Measurements from ENCODE around the gene FAM107B. TPM values are rescaled to one million over a fixed set of nuclear protein-coding genes. Genes with fewer than 3 reads are reported as not detected.

Gene FAM107B
- total RNA-seq, 4 donors from 2014 or later = 31.5 to 59.0 (median 39.3) TPM

DNA sequence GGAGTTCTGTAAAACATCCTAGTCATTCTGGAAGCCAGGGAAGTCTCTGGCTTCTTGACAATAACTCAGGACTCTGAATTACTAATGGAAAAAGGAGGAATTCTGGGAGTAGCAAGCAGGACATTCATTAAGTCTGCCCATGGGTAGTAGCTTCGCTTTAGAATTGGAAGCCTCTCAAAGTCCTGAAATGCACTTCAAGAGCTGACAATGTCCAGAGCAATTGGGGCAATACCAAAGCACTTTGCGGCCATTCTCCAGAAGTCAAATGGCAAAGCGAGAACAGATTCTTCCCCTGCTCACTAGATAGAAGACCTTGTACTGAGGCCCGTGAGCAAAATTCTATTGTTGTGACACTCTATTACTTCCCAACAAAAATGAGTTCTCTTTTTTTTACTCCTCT, 293.7 kb downstream of the FAM107B start:
- TF ChIP-seq, protein P1, sequence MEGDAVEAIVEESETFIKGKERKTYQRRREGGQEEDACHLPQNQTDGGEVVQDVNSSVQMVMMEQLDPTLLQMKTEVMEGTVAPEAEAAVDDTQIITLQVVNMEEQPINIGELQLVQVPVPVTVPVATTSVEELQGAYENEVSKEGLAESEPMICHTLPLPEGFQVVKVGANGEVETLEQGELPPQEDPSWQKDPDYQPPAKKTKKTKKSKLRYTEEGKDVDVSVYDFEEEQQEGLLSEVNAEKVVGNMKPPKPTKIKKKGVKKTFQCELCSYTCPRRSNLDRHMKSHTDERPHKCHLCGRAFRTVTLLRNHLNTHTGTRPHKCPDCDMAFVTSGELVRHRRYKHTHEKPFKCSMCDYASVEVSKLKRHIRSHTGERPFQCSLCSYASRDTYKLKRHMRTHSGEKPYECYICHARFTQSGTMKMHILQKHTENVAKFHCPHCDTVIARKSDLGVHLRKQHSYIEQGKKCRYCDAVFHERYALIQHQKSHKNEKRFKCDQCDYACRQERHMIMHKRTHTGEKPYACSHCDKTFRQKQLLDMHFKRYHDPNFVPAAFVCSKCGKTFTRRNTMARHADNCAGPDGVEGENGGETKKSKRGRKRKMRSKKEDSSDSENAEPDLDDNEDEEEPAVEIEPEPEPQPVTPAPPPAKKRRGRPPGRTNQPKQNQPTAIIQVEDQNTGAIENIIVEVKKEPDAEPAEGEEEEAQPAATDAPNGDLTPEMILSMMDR (IDR thresholded peaks at IDR 0.05; ENCODE audit: low read depth) = no peak

DNA sequence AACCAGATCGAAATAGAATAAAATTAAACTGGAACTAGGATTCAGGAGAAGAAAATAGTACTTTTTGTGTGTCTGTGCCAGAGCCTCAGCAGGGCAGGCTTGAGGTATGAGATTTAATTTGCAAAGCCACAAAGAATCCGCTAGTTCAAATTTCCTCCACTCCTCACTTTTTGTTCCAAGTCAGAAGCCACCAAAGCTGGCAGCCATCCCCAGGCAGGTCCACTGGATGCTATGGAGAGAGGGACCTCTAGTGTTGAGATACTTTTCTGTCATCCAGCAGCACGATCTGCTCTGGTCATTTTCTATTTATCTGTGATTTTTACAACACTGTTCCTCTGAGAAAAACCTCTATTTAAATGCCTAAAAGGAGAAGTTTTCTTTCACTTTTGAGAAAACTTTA, 296.1 kb downstream of the FAM107B start:
- TF ChIP-seq, protein P1 (IDR thresholded peaks at IDR 0.05; ENCODE audit: low read depth) = no peak

DNA sequence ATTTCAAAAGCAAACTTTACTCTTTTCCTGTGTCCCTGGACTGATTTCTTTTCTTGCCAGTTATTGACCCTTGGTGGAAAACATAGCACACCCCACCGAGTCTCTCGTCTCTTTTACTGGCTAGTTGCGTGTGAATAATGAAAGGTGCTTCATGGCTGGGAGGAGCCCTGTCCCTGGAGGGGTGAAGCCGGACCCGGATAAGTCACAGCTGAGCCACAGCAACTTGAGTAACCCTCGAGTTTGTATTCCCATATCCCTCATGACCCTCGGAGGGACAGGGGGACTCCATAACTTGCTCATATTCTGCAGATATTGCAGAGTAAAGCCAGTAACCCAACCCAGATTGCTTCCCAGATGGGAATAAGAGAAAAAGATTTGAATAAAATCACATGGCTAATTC, 296.5 kb downstream of the FAM107B start:
- TF ChIP-seq, protein P1 (IDR thresholded peaks at IDR 0.05; ENCODE audit: low read depth) = no peak

DNA sequence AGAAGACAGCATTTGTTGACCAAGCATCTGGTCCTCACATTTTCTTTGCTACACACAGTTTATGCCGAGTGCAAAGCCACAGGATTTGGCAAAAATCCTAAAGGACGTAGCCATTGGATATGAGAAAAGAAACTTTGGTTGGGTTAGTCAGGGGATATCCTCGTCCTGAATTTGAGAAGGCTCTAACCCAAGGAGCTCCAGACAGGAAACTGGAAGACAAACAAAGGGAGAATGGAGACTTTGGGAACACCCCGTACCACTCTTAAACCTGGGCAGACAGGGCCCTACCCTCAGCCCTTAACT, 297.3 kb downstream of the FAM107B start:
- TF ChIP-seq, protein P1 (IDR thresholded peaks at IDR 0.05; ENCODE audit: low read depth) = no peak

DNA sequence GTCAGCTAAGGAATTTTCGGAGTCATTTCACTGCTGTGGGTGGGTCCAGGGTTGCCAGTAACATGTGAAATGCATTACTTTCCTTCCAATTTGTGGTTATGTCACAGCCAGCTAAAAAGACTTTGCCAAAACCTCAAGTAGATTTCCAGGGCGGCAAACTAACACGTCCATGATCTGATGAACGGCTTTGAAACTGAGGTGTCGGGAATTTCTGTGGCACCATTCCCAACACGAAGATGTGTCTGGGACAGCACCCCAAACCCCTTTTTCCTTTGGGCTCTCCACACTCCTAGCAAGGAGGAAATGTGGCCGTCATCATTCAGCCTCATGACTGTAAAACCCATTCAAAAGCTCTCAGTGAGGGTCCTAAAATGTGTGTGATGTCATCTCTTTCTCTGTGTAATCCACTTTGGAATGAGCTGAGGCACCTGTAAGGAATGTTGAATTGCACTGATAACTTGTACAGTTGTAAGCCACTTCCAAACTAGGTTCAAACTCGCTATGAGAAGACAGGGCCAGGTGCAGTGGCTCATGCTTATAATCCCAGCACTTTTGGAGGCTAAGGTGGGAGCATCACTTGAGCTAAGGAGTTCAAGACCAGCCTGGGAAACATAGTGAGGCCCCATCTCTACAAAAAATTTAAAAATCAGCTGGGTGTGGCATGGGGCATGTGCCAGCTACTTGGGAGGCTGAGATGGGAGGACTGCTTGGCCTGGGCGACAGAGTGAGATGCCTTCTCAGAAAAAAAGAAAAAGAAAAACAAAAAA, 297.9 kb downstream of the FAM107B start:
- TF ChIP-seq, protein P1 (IDR thresholded peaks at IDR 0.05; ENCODE audit: low read depth) = no peak

DNA sequence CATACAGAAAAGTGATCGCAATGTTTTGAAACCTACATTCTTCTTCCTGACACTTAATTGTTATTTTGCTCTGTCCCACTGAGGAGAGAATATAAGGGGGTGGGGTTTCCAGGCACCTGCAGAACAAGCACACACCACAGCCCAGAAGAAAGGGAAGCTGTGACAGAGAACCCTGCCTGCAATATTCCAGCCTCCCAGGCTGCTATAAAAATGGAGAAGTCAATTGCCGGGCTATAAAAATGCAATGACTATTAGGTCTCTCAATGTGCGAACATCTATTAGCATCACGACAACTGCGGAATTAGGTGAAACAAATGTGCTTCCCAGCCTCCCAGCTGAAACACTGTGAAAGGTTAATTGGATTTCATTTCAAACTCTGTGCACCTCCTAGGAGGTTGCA, 298.7 kb downstream of the FAM107B start:
- TF ChIP-seq, protein P1 (IDR thresholded peaks at IDR 0.05; ENCODE audit: low read depth) = no peak

DNA sequence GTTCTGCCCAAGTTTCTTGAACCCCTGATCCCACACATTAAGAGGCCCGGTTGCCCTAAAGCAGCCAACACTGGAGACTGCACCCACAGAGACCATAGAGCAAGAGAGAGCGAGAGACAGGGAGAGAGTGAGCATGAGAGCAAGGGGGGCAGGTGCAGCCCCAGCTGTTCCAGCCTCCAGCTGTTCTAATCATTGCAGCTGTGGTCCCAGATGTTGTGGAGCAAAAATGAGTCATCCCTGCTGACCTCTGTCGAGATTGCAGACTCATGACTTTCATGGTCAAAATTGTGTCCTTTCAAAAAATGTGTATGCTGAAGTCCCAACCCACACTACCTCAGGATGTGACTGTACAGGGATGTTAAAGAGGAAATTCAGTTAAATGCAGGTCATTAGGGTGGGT, 300.0 kb downstream of the FAM107B start:
- TF ChIP-seq, protein P1 (IDR thresholded peaks at IDR 0.05; ENCODE audit: low read depth) = no peak

All from subcutaneous adipose tissue (tissue), 4 donors.